DOHH2 (cell line): ENCODE results near the gene SBNO2.

ENCODE experiments used
- H3F3A ChIP-seq: fragments of 200-600 bp; sonication (generic), shearing (Covaris generic); 2 replicates; pipeline ENCODE4 v1.6.0; 2016; ENCODE audit warnings: antibody characterized with exemption, mild to moderate bottlenecking; ENCODE audit not compliant: control insufficient read depth, insufficient read depth
- H3K27ac ChIP-seq: fragments of 200-600 bp; sonication (generic); 2 replicates; pipeline ENCODE4 v1.5.1; 2014; ENCODE audit warnings: low read depth, mild to moderate bottlenecking, low read length, moderate library complexity
- H3K27me3 ChIP-seq: fragments of 200-600 bp; sonication (generic); 2 replicates; pipeline ENCODE4 v1.6.1; 2014; ENCODE audit warnings: mild to moderate bottlenecking, low read length, mixed read lengths; ENCODE audit not compliant: control insufficient read depth
- H3K36me3 ChIP-seq: fragments of 200-600 bp; sonication (generic); 2 replicates; pipeline ENCODE4 v1.6.1; 2014; ENCODE audit warnings: mild to moderate bottlenecking, low read length, moderate library complexity, mixed read lengths; ENCODE audit not compliant: control insufficient read depth
- H3K4me1 ChIP-seq: fragments of 200-600 bp; sonication (generic); 2 replicates; pipeline ENCODE4 v1.6.1; 2014; ENCODE audit warnings: mild to moderate bottlenecking, low read length, mixed read lengths; ENCODE audit not compliant: control insufficient read depth
- H3K4me2 ChIP-seq: fragments of 200-600 bp; sonication (generic); 2 replicates; pipeline ENCODE4 v1.6.0; 2014; ENCODE audit warnings: mild to moderate bottlenecking, low read length, moderate library complexity
- H3K4me3 ChIP-seq: fragments of 200-600 bp; sonication (generic); 2 replicates; pipeline ENCODE4 v1.5.1; 2014; ENCODE audit warnings: mild to moderate bottlenecking, low read length, mixed read lengths
- H3K79me2 ChIP-seq: fragments of 200-600 bp; sonication (generic); 2 replicates; pipeline ENCODE4 v1.6.1; 2014; ENCODE audit warnings: mild to moderate bottlenecking, low read length, mixed read lengths; ENCODE audit not compliant: control insufficient read depth
- H3K9me2 ChIP-seq: fragments of 200-600 bp; sonication (generic); replicated peaks from 2 replicates; pipeline ENCODE4 v1.6.1; 2014; ENCODE audit warnings: mild to moderate bottlenecking, low read length, mixed read lengths; ENCODE audit not compliant: control insufficient read depth
- H3K9me3 ChIP-seq: fragments of 200-600 bp; sonication (generic); 2 replicates; pipeline ENCODE4 v1.6.1; 2014; ENCODE audit warnings: antibody characterized with exemption, low read length, mixed read lengths; ENCODE audit not compliant: control insufficient read depth, insufficient read depth
- H4K20me1 ChIP-seq: fragments of 200-600 bp; sonication (generic); 2 replicates; pipeline ENCODE4 v1.6.0; 2014; ENCODE audit warnings: low read depth, mild to moderate bottlenecking, antibody characterized with exemption, low read length, moderate library complexity; ENCODE audit not compliant: control insufficient read depth, insufficient read depth
- CTCF ChIP-seq: fragments of 200-600 bp; sonication (generic); IDR thresholded peaks from one replicate; pipeline ENCODE4 v1.5.1; 2014; ENCODE audit warnings: antibody characterized with exemption, mild to moderate bottlenecking, low read depth, low read length; ENCODE audit not compliant: poor library complexity, severe bottlenecking
- EZH2phosphoT487 ChIP-seq: fragments of 200-600 bp; sonication (generic); IDR thresholded peaks from 2 replicates; pipeline ENCODE4 v1.6.1; 2017; ENCODE audit warnings: borderline replicate concordance, mild to moderate bottlenecking, antibody characterized with exemption, low read length, moderate library complexity, mixed read lengths

Gene SBNO2

GRCh38 chr19:1169921-1170885 is 3.9 kb downstream of the SBNO2 start:
- H3K4me1 ChIP-seq: peaks cover 9% of the 10 kb centered on the region
- TF ChIP-seq EZH2phosphoT487: no peak
- no peak for TF ChIP-seq CTCF
- H3F3A ChIP-seq: no peaks in the 10 kb centered on the region
- no peaks in the 10 kb centered on the region for H3K27me3 ChIP-seq
- H3K9me2 ChIP-seq: no peaks in the 10 kb centered on the region
- peaks cover 7% of the 10 kb centered on the region; the same call in 1 of the 2 replicates for H3K36me3 ChIP-seq
- no peak overlapping the region for H3K4me2 ChIP-seq
- no peaks in the 10 kb centered on the region for H4K20me1 ChIP-seq
- H3K9me3 ChIP-seq: peaks cover 3% of the 10 kb centered on the region; the same call in 1 of the 2 replicates
- H3K4me3 ChIP-seq: no peak overlapping the region
- peaks cover 72% of the 10 kb centered on the region for H3K79me2 ChIP-seq
- H3K27ac ChIP-seq: no peak overlapping the region

- Histone ChIP-seq H3K9me3 (peaks cover 3% of the 10 kb centered on the region; the same call in 1 of the 2 replicates), H3K4me2 (no peak overlapping the region), H3K4me3 (no peak overlapping the region), H3K4me1 (peaks cover 7% of the 10 kb centered on the region), H3K36me3 (peaks cover 7% of the 10 kb centered on the region; the same call in 1 of the 2 replicates), H3K79me2 (peaks cover 72% of the 10 kb centered on the region), H3K9me2 (no peaks in the 10 kb centered on the region), H3F3A (no peaks in the 10 kb centered on the region), H4K20me1 (no peaks in the 10 kb centered on the region), H3K27me3 (no peaks in the 10 kb centered on the region), H3K27ac (no peak overlapping the region)
- no peak for TF ChIP-seq CTCF
- TF ChIP-seq EZH2phosphoT487: no peak
Observed at GRCh38 chr19:1169411-1169791, 4.7 kb downstream of the SBNO2 start.

GRCh38 chr19:1168572-1169410 is 5.3 kb downstream of the SBNO2 start:
- Histone ChIP-seq H3K9me2 (no peaks in the 10 kb centered on the region), H3K27me3 (no peaks in the 10 kb centered on the region), H3K4me2 (no peak overlapping the region), H3K9me3 (peaks cover 3% of the 10 kb centered on the region; the same call in 1 of the 2 replicates), H3K79me2 (peaks cover 72% of the 10 kb centered on the region), H3K36me3 (peaks cover 7% of the 10 kb centered on the region; the same call in 1 of the 2 replicates), H3F3A (no peaks in the 10 kb centered on the region), H3K27ac (no peak overlapping the region), H4K20me1 (no peaks in the 10 kb centered on the region), H3K4me1 (peaks cover 5% of the 10 kb centered on the region; the same call in 1 of the 2 replicates), H3K4me3 (no peak overlapping the region)
- TF ChIP-seq CTCF: no peak
- TF ChIP-seq EZH2phosphoT487: no peak
